ENCODE measurements around the gene PAIP2B. TPM values are rescaled to one million over a fixed set of nuclear protein-coding genes. Genes with fewer than 3 reads are reported as not detected.
"Not testable (repeated sequence)": the region's sequence is repeated elsewhere in the genome, so short reads cannot be mapped to it uniquely, and the experiment has no call there.

PAIP2B gene
- total and polyA plus RNA-seq, 2 donors (not counting 1 experiment from before 2014, with no cell fraction given), result 0.22 to 1.2 TPM

GRCh38 chr2:71235930-71236587 is 9.2 kb upstream of the PAIP2B start:
- H3K4me1 ChIP-seq (ENCODE audit: control insufficient read depth, extremely low read depth, insufficient read depth, low read length), result no peaks in the 10 kb centered on the region
- H4K20me1 ChIP-seq (ENCODE audit: control insufficient read depth, extremely low read depth, insufficient read depth, low read length), result no peaks in the 10 kb centered on the region
- H3K9me3 ChIP-seq (ENCODE audit: control insufficient read depth, insufficient read depth, low read depth, low read length), result no peaks in the 10 kb centered on the region
- no peak for TF ChIP-seq EZH2 (IDR thresholded peaks at IDR 0.05; ENCODE audit: low read length, missing control alignments)
- no peak for TF ChIP-seq CTCF (conservative IDR thresholded peaks at IDR 0.05 in 1 of 2, IDR thresholded peaks at IDR 0.05 in 1 of 2; ENCODE audit: low read depth in 1 of 2, low read length in 2 of 2)
- H3K27ac ChIP-seq (ENCODE audit: insufficient read depth, low read length), result no peak overlapping the region
- H3K79me2 ChIP-seq (ENCODE audit: control insufficient read depth, insufficient read depth, low read length), result no peaks in the 10 kb centered on the region
- no peak overlapping the region for H3K9ac ChIP-seq (ENCODE audit: insufficient read depth, low read length)
- no peak overlapping the region for H2AFZ ChIP-seq (ENCODE audit: low read length)
- no peak for DNase-seq (ENCODE audit: low read depth in 2 of 2)
- peaks cover 15% of the 10 kb centered on the region for H3K27me3 ChIP-seq (ENCODE audit: control insufficient read depth, insufficient read depth, low read length)
- no peak overlapping the region for H3K4me3 ChIP-seq (replicated peaks in 1 of 4; ENCODE audit: control extremely low read depth in 1 of 4, insufficient read depth in 1 of 4, low read depth in 3 of 4, low read length in 4 of 4)
- no peak overlapping the region for H3K4me2 ChIP-seq (ENCODE audit: extremely low read depth, insufficient read depth, low read length)
- no peaks in the 10 kb centered on the region for H3K36me3 ChIP-seq (ENCODE audit: control insufficient read depth, insufficient read depth, low read length)

GRCh38 chr2:71233072-71233471 is 6.2 kb upstream of the PAIP2B start:
- not testable (repeated sequence) for DNase-seq (ENCODE audit: low read depth in 2 of 2); H3K27me3 ChIP-seq (ENCODE audit: control insufficient read depth, insufficient read depth, low read length); H3K9ac ChIP-seq (ENCODE audit: insufficient read depth, low read length); H3K4me3 ChIP-seq (replicated peaks in 1 of 4; ENCODE audit: control extremely low read depth in 1 of 4, insufficient read depth in 1 of 4, low read depth in 3 of 4, low read length in 4 of 4); H3K27ac ChIP-seq (ENCODE audit: insufficient read depth, low read length); H3K4me2 ChIP-seq (ENCODE audit: extremely low read depth, insufficient read depth, low read length); H3K9me3 ChIP-seq (ENCODE audit: control insufficient read depth, insufficient read depth, low read depth, low read length); H3K4me1 ChIP-seq (ENCODE audit: control insufficient read depth, extremely low read depth, insufficient read depth, low read length); H3K36me3 ChIP-seq (ENCODE audit: control insufficient read depth, insufficient read depth, low read length); H3K79me2 ChIP-seq (ENCODE audit: control insufficient read depth, insufficient read depth, low read length); H2AFZ ChIP-seq (ENCODE audit: low read length); H4K20me1 ChIP-seq (ENCODE audit: control insufficient read depth, extremely low read depth, insufficient read depth, low read length)

- H3K9me3 ChIP-seq (ENCODE audit: control insufficient read depth, insufficient read depth, low read depth, low read length), result no peaks in the 10 kb centered on the region
- no peak overlapping the region for H3K27ac ChIP-seq (ENCODE audit: insufficient read depth, low read length)
- H3K4me2 ChIP-seq (ENCODE audit: extremely low read depth, insufficient read depth, low read length), result peak overlapping the region; percentile 55
- no peaks in the 10 kb centered on the region for H3K4me1 ChIP-seq (ENCODE audit: control insufficient read depth, extremely low read depth, insufficient read depth, low read length)
- H3K36me3 ChIP-seq (ENCODE audit: control insufficient read depth, insufficient read depth, low read length), result no peaks in the 10 kb centered on the region
- TF ChIP-seq EZH2 (IDR thresholded peaks at IDR 0.05; ENCODE audit: low read length, missing control alignments), result peak; percentile 31
- no peak for TF ChIP-seq CTCF (conservative IDR thresholded peaks at IDR 0.05 in 1 of 2, IDR thresholded peaks at IDR 0.05 in 1 of 2; ENCODE audit: low read depth in 1 of 2, low read length in 2 of 2)
- H3K79me2 ChIP-seq (ENCODE audit: control insufficient read depth, insufficient read depth, low read length), result no peaks in the 10 kb centered on the region
- peak overlapping the region; percentile 65 for H2AFZ ChIP-seq (ENCODE audit: low read length)
- H3K27me3 ChIP-seq (ENCODE audit: control insufficient read depth, insufficient read depth, low read length), result peaks cover 8% of the 10 kb centered on the region
- no peak overlapping the region for H3K9ac ChIP-seq (ENCODE audit: insufficient read depth, low read length)
- H4K20me1 ChIP-seq (ENCODE audit: control insufficient read depth, extremely low read depth, insufficient read depth, low read length), result no peaks in the 10 kb centered on the region
- peak in 1 of 2 donors; percentile 18 for DNase-seq (ENCODE audit: low read depth in 2 of 2)
- H3K4me3 ChIP-seq (replicated peaks in 1 of 4; ENCODE audit: control extremely low read depth in 1 of 4, insufficient read depth in 1 of 4, low read depth in 3 of 4, low read length in 4 of 4), result peak overlapping the region; percentile 45 to 74 (median 58)
These were observed 573 bp downstream of the PAIP2B start for GRCh38 chr2:71226096-71226964.

All from fibroblast of lung (primary cell).